Sigmoid colon (tissue), 7 donors: ENCODE results near the gene DAO. TPM values are rescaled to one million over a fixed set of nuclear protein-coding genes. Genes with fewer than 3 reads are reported as not detected.
A peak's percentile ranks its signal among the peaks of the same experiment; 100 is the strongest.

ENCODE experiments used
- DNase-seq: peaks from one replicate; pipeline ENCODE4 v3.0.0-alpha.2; 2019
- H3K27ac ChIP-seq, 4 donors: fragments of 200-600 bp; sonication (generic); one replicate each; pipeline ENCODE4 v1.5.1; 2016 to 2019; ENCODE audit warnings: mild to moderate bottlenecking in 1 of 4
- H3K27me3 ChIP-seq, 3 donors: fragments of 200-600 bp; sonication (generic); one replicate each; pipeline ENCODE4 v1.5.1; 2019; ENCODE audit warnings: mild to moderate bottlenecking in 1 of 3
- H3K36me3 ChIP-seq, 4 donors: fragments of 200-600 bp; sonication (generic); one replicate each; pipeline ENCODE4 v1.5.1; 2016 to 2019
- H3K4me1 ChIP-seq, 4 donors: fragments of 200-600 bp; sonication (generic); one replicate each; pipeline ENCODE4 v1.5.1; 2017 to 2019
- H3K4me3 ChIP-seq, 4 donors: fragments of 200-600 bp; sonication (generic); one replicate each; pipeline ENCODE4 v1.5.1; 2017 to 2019; ENCODE audit warnings: mild to moderate bottlenecking in 2 of 4, moderate library complexity in 1 of 4
- H3K9me3 ChIP-seq, 4 donors: fragments of 200-600 bp in 3 of 4; sonication (generic) in 3 of 4; one replicate each; pipeline versions ENCODE4 v1.5.1 to v1.6.1; 2013 to 2019
- CTCF ChIP-seq, 4 experiments: fragments of 450-650 bp in 3 of 4; fragments of 200-600 bp in 1 of 4; IDR thresholded peaks; one replicate each; pipeline ENCODE4 v1.5.1; 2016 to 2019; ENCODE audit warnings: antibody characterized with exemption in 4 of 4, mild to moderate bottlenecking in 3 of 4, moderate library complexity in 2 of 4
- EP300 ChIP-seq, 4 donors: sonication (generic); formaldehyde crosslinking; IDR thresholded peaks; one replicate each; pipeline ENCODE4 v1.6.1; 2017; ENCODE audit warnings: antibody characterized with exemption in 4 of 4
- POLR2A ChIP-seq, 2 donors: fragments of 450-650 bp; IDR thresholded peaks; one replicate each; pipeline ENCODE4 v1.6.1; 2016; ENCODE audit warnings: antibody characterized with exemption in 2 of 2, mild to moderate bottlenecking in 2 of 2, moderate library complexity in 2 of 2
- POLR2AphosphoS5 ChIP-seq, 4 donors: sonication (generic); formaldehyde crosslinking; IDR thresholded peaks; one replicate each; pipeline ENCODE4 v1.6.1; 2017; ENCODE audit warnings: antibody characterized with exemption in 4 of 4
- WGBS, 2 donors: extraction: QIAGEN DNeasy Blood & Tissue Kit; methylation state at CpG; one replicate each; pipeline ENCODE4 v1.1.7; 2013; 5-methylcytosine and 5-hydroxymethylcytosine counted together
- intact Hi-C: fragments of 100-400 bp; cut with DNase I; formaldehyde crosslinking; loops from one replicate; pipeline ENCODE4 v1.15.1; 2023
- polyA plus RNA-seq, 3 donors: library from polyadenylated mRNA; stranded (reverse); fragments of 200-250 nt; gene quantifications; one replicate each; pipeline ENCODE4 v1.2.3, GENCODE V29; 2013
- total RNA-seq, 4 donors: library from RNA; depleted of rRNA; stranded (reverse); fragments of >200 nt; gene quantifications; one replicate each; pipeline ENCODE4 v1.1.0, GENCODE V29; 2016
- donor health status: healthy with polysubstance abuse.
- donor health status: Bipolar disorder and iron deficiency.
- donor health status: healthy.

DAO gene
- total and polyA plus RNA-seq, 7 donors: 1.0 to 9.0 (median 4.2) TPM; not detected in 4

GRCh38 chr12:108849660-108850059, 30.2 kb upstream of the DAO start:
- Histone ChIP-seq H3K4me1 (peaks cover 0 to 86% (median 72%) of the 10 kb centered on the region in 4 donors), H3K27me3 (no peaks in the 10 kb centered on the region), H3K27ac (peak overlapping the region in 3 of 4 donors; percentile 2 to 25 (median 22)), H3K36me3 (peaks cover 0 to 28% (median 14%) of the 10 kb centered on the region in 4 donors), H3K4me3 (no peak overlapping the region), H3K9me3 (no peaks in the 10 kb centered on the region)
- TF ChIP-seq CTCF (IDR thresholded peaks at IDR 0.05) (no peak), POLR2A (IDR thresholded peaks at IDR 0.05) (no peak), POLR2AphosphoS5 (IDR thresholded peaks at IDR 0.05) (no peak)
- DNase-seq: no peak
- intact Hi-C loops: loop anchor here (10.0 kb wide), 1 partner anchor 245 kb away; the partner anchor contains the start of genes ALKBH2 and UNG

DNA sequence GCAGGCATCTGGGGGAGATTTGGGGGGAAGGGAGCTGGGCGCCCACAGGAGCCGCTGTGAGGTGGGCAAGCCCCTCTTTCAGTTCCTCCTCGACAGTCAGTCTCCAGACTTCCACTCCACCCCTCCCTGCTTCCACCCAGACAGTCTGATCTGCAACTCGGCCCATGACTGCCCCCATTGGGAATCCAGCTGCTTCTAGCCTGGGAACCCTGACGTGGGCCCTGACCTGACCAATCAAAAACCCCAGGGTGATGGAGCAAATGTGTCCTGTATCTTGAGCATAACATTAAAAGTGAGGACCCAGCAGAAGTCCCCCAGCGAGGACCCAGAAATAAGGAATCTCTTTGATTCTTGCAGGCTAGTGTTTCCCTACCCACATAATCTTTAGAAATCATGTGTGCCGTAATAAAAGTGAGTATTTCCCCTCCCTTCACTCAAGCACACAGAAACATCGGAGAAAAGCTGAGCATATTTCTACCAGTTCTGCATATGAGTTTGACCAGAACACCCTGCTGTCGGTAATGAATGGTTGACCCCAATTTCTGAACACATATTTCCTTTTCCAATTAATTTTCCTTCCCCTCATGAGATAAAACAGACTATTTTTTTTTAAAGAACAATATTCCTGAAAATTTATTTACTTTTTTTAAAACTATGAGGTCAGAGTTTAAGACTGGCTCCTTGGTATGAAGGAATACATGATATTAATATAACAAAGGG, 28.9 kb upstream of the DAO start:
- Histone ChIP-seq H3K4me3 (no peak overlapping the region), H3K9me3 (no peaks in the 10 kb centered on the region), H3K27me3 (no peaks in the 10 kb centered on the region), H3K36me3 (peaks cover 0 to 28% (median 14%) of the 10 kb centered on the region in 4 donors), H3K27ac (peak overlapping the region; percentile 25 to 99 (median 61)), H3K4me1 (peaks cover 0 to 90% (median 72%) of the 10 kb centered on the region in 4 donors)
- TF ChIP-seq POLR2AphosphoS5 (IDR thresholded peaks at IDR 0.05) (peak in 2 of 4 donors; percentile 23 to 31), POLR2A (IDR thresholded peaks at IDR 0.05) (no peak), CTCF (IDR thresholded peaks at IDR 0.05) (no peak)
- DNase-seq: peak; percentile 81
- 60 to 73% methylated on average over 9 of the region's 9 CpGs for WGBS, 2 donors
- intact Hi-C loops: loop anchor here (10.0 kb wide), 1 partner anchor 244 kb away; the partner anchor contains the start of genes ALKBH2 and UNG

DNA sequence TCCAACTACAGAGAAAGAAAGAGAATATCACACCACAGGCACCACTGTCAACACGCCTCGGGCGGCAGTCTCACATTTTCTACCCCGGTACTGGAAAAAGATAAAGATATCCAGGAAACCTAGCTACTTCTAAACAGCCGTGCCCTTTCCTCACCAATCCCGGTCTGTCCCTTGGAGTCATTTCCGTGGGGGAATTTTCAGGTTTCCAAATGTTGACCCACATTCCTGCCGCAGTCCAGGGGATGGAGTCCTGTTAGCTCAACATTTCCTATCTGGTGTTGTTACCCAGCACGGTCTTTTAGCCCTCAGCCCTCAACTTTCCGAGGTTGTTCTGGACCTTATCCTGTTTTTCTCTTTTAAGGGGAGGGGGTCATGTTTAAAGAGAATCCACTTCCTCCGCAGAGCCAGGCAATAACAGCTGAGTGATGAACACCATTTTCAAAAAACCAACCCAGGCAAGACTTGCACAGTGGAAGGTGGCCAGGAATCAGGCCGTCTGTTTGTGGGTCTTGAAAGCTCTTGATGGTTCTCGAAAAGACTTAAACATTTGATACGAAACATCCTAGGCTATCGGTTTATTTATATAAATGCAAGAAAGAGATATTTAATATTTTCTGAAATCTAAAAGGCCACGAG, 27.1 kb upstream of the DAO start:
- Histone ChIP-seq H3K27ac (peak overlapping the region; percentile 91 to 99 (median 96)), H3K4me1 (peaks cover 0 to 84% (median 64%) of the 10 kb centered on the region in 4 donors), H3K27me3 (no peaks in the 10 kb centered on the region), H3K36me3 (peaks cover 0 to 16% (median 9%) of the 10 kb centered on the region in 4 donors), H3K9me3 (no peaks in the 10 kb centered on the region), H3K4me3 (no peak overlapping the region)
- DNase-seq: no peak
- TF ChIP-seq CTCF (IDR thresholded peaks at IDR 0.05) (no peak), POLR2A (IDR thresholded peaks at IDR 0.05) (no peak), POLR2AphosphoS5 (IDR thresholded peaks at IDR 0.05) (peak in 2 of 4 donors; percentile 23 to 24), EP300 (IDR thresholded peaks at IDR 0.05) (peak in 1 of 4 donors; percentile 28)
- intact Hi-C loops: loop anchor here (10.0 kb wide), 1 partner anchor 242 kb away; the partner anchor contains the start of genes ALKBH2 and UNG
- 81 to 87% methylated on average over 16 of the region's 16 CpGs for WGBS, 2 donors

GRCh38 chr12:108853426-108853825, 26.5 kb upstream of the DAO start:
- H3K4me3 ChIP-seq: no peak overlapping the region
- peak overlapping the region; percentile 91 to 99 (median 96) for H3K27ac ChIP-seq
- no peak for TF ChIP-seq POLR2AphosphoS5 (IDR thresholded peaks at IDR 0.05)
- TF ChIP-seq POLR2A (IDR thresholded peaks at IDR 0.05): no peak
- TF ChIP-seq CTCF (IDR thresholded peaks at IDR 0.05): no peak
- no peak for TF ChIP-seq EP300 (IDR thresholded peaks at IDR 0.05)
- intact Hi-C loops: loop anchor here (10.0 kb wide), 1 partner anchor 241 kb away; the partner anchor contains the start of genes ALKBH2 and UNG
- H3K4me1 ChIP-seq: peaks cover 0 to 87% (median 70%) of the 10 kb centered on the region in 4 donors
- no peak for DNase-seq
- WGBS, 2 donors: 92 to 93% methylated on average over 10 of the region's 10 CpGs
- peaks cover 0 to 10% (median 4%) of the 10 kb centered on the region in 4 donors for H3K36me3 ChIP-seq
- H3K27me3 ChIP-seq: no peaks in the 10 kb centered on the region
- H3K9me3 ChIP-seq: no peaks in the 10 kb centered on the region
